ENCODE data around the gene DEDD2. TPM values are rescaled to one million over a fixed set of nuclear protein-coding genes. Genes with fewer than 3 reads are reported as not detected.
A peak's percentile ranks its signal among the peaks of the same experiment; 100 is the strongest.

Gene DEDD2
- polyA plus RNA-seq, 3 donors = 125 to 141 (median 133) TPM

- Histone ChIP-seq H3K9me3 (replicated peaks in 1 of 2; ENCODE audit: control insufficient read depth in 1 of 2, insufficient read depth in 1 of 2, low read length in 2 of 2) (peaks cover 0 to 7% of the 10 kb centered on the region in 2 donors), H2AFZ (ENCODE audit: insufficient read depth, low read depth, low read length, poor library complexity, severe bottlenecking) (no peak overlapping the region), H3K4me2 (replicated peaks; ENCODE audit: extremely low read depth, low read length, poor library complexity, severe bottlenecking) (peak overlapping the region; percentile 91), H3K9ac (ENCODE audit: insufficient read depth, low read length, poor library complexity, severe bottlenecking) (no peak overlapping the region), H3K27me3 (ENCODE audit: control insufficient read depth in 2 of 2, insufficient read depth in 2 of 2, low read length in 2 of 2) (no peaks in the 10 kb centered on the region), H3K79me2 (ENCODE audit: insufficient read depth, low read length) (peaks cover 35% of the 10 kb centered on the region), H4K20me1 (ENCODE audit: insufficient read depth, low read length) (no peaks in the 10 kb centered on the region), H3K4me3 (replicated peaks in 1 of 3; ENCODE audit: low read depth in 2 of 3, low read length in 3 of 3) (peak overlapping the region in 1 of 3 experiments; percentile 57), H3K4me1 (ENCODE audit: control insufficient read depth in 1 of 2, insufficient read depth in 2 of 2, low read length in 2 of 2) (peaks cover 69 to 70% of the 10 kb centered on the region in 2 donors), H3K27ac (ENCODE audit: low read depth in 1 of 2, low read length in 2 of 2) (peak overlapping the region; percentile 76 to 100), H3K36me3 (replicated peaks in 1 of 2; ENCODE audit: control insufficient read depth in 1 of 2, insufficient read depth in 2 of 2, low read length in 2 of 2) (peaks cover 8 to 26% of the 10 kb centered on the region in 2 donors)
- peaks cover 3 to 18% (median 12%) of the 10 kb centered on the region in 7 donors for H3K9me3 Mint-ChIP-seq
- TF ChIP-seq, protein P1, sequence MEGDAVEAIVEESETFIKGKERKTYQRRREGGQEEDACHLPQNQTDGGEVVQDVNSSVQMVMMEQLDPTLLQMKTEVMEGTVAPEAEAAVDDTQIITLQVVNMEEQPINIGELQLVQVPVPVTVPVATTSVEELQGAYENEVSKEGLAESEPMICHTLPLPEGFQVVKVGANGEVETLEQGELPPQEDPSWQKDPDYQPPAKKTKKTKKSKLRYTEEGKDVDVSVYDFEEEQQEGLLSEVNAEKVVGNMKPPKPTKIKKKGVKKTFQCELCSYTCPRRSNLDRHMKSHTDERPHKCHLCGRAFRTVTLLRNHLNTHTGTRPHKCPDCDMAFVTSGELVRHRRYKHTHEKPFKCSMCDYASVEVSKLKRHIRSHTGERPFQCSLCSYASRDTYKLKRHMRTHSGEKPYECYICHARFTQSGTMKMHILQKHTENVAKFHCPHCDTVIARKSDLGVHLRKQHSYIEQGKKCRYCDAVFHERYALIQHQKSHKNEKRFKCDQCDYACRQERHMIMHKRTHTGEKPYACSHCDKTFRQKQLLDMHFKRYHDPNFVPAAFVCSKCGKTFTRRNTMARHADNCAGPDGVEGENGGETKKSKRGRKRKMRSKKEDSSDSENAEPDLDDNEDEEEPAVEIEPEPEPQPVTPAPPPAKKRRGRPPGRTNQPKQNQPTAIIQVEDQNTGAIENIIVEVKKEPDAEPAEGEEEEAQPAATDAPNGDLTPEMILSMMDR (IDR thresholded peaks at IDR 0.05) = no peak
- WGBS (ENCODE audit: insufficient coverage) = 0% methylated on average over 2 of the region's 5 CpGs
- H3K27ac Mint-ChIP-seq = peak overlapping the region; percentile 82 to 93 (median 91)
- H3K27me3 Mint-ChIP-seq (ENCODE audit: low read depth in 3 of 3) = peaks cover 0 to 6% (median 1%) of the 10 kb centered on the region in 3 donors
- H3K4me1 Mint-ChIP-seq = peaks cover 72% of the 10 kb centered on the region
- peaks cover 42 to 53% of the 10 kb centered on the region in 2 donors for H3K36me3 Mint-ChIP-seq
- peak overlapping the region; percentile 59 to 77 for H3K4me3 Mint-ChIP-seq
- intact Hi-C loops (cut with micrococcal nuclease) = loop anchor here (5.0 to 10.0 kb wide), 2 partner anchors 65 to 87 kb away; partner anchors contain the start of gene POU2F2 (in 1 of the 2)
- peak in 2 of 3 donors; percentile 47 to 80 for DNase-seq
Observed at GRCh38 chr19:42197375-42197817, 20.1 kb downstream of the DEDD2 start.

GRCh38 chr19:42196011-42197001 lies 21.2 kb downstream of the DEDD2 start:
- peaks cover 33% of the 10 kb centered on the region for H3K79me2 ChIP-seq (ENCODE audit: insufficient read depth, low read length)
- intact Hi-C loops (cut with micrococcal nuclease) = loop anchor here (5.0 to 10.0 kb wide), 2 partner anchors 64 to 88 kb away; partner anchors contain the start of gene POU2F2 (in 1 of the 2)
- H3K27me3 ChIP-seq (ENCODE audit: control insufficient read depth in 2 of 2, insufficient read depth in 2 of 2, low read length in 2 of 2) = no peaks in the 10 kb centered on the region
- Mint-ChIP-seq H3K9me3 (peaks cover 3 to 18% (median 12%) of the 10 kb centered on the region in 7 donors), H3K36me3 (peaks cover 41 to 50% of the 10 kb centered on the region in 2 donors), H3K4me1 (peaks cover 72% of the 10 kb centered on the region), H3K27me3 (ENCODE audit: low read depth in 3 of 3) (peaks cover under 1 to 6% (median 4%) of the 10 kb centered on the region in 3 donors), H3K4me3 (no peak overlapping the region), H3K27ac (peak overlapping the region; percentile 69 to 93 (median 91))
- 86% methylated on average over 45 of the region's 47 CpGs for WGBS (ENCODE audit: insufficient coverage)
- H3K4me1 ChIP-seq (ENCODE audit: control insufficient read depth in 1 of 2, insufficient read depth in 2 of 2, low read length in 2 of 2) = peaks cover 68 to 69% of the 10 kb centered on the region in 2 donors
- H3K4me2 ChIP-seq (replicated peaks; ENCODE audit: extremely low read depth, low read length, poor library complexity, severe bottlenecking) = peak overlapping the region; percentile 91
- H4K20me1 ChIP-seq (ENCODE audit: insufficient read depth, low read length) = no peaks in the 10 kb centered on the region
- peak overlapping the region; percentile 76 to 100 for H3K27ac ChIP-seq (ENCODE audit: low read depth in 1 of 2, low read length in 2 of 2)
- H3K4me3 ChIP-seq (replicated peaks in 1 of 3; ENCODE audit: low read depth in 2 of 3, low read length in 3 of 3) = peak overlapping the region in 1 of 3 experiments; percentile 57
- peaks cover 0 to 7% of the 10 kb centered on the region in 2 donors for H3K9me3 ChIP-seq (replicated peaks in 1 of 2; ENCODE audit: control insufficient read depth in 1 of 2, insufficient read depth in 1 of 2, low read length in 2 of 2)
- no peak for DNase-seq
- TF ChIP-seq, protein P1 (IDR thresholded peaks at IDR 0.05) = no peak
- H2AFZ ChIP-seq (ENCODE audit: insufficient read depth, low read depth, low read length, poor library complexity, severe bottlenecking) = no peak overlapping the region
- H3K36me3 ChIP-seq (replicated peaks in 1 of 2; ENCODE audit: control insufficient read depth in 1 of 2, insufficient read depth in 2 of 2, low read length in 2 of 2) = peaks cover 8 to 26% of the 10 kb centered on the region in 2 donors
- H3K9ac ChIP-seq (ENCODE audit: insufficient read depth, low read length, poor library complexity, severe bottlenecking) = no peak overlapping the region
